ENCODE data around the gene NPTX1.

NPTX1 gene

GRCh38 chr17:80424878-80425765 is 51.3 kb downstream of the NPTX1 start:
- DNase-seq = no peak

GRCh38 chr17:80424261-80424660 is 52.1 kb downstream of the NPTX1 start:
- DNase-seq = no peak

- no peak for DNase-seq
These were observed 52.7 kb downstream of the NPTX1 start for GRCh38 chr17:80423536-80424225.

GRCh38 chr17:80422981-80423380 is 53.4 kb downstream of the NPTX1 start:
- DNase-seq = no peak

- no peak for DNase-seq
These were observed 54.1 kb downstream of the NPTX1 start for GRCh38 chr17:80422276-80422675.

GRCh38 chr17:80421381-80422090 is 54.9 kb downstream of the NPTX1 start:
- no peak for DNase-seq

GRCh38 chr17:80419255-80419654 is 57.2 kb downstream of the NPTX1 start:
- DNase-seq = no peak

GRCh38 chr17:80418589-80418988 is 57.8 kb downstream of the NPTX1 start:
- no peak for DNase-seq
